HG03280 (cell line): ENCODE measurements around the gene SORL1.

Source experiments
- ATAC-seq: cut with Tn5 transposase; IDR thresholded peaks from one replicate; pipeline ENCODE4 v1.9.1; 2021; ENCODE audit warnings: mild to moderate bottlenecking, moderate library complexity; ENCODE audit not compliant: unreplicated experiment

Gene SORL1

GRCh38 chr11:121452609-121453150 is 566 bp downstream of the SORL1 start, which contains the start of gene SORL1-AS1:
Gene SORL1-AS1 (minus strand): TSS chr11:121452967.
- peak; percentile 1 for ATAC-seq

GRCh38 chr11:121453589-121454299 is 1.6 kb downstream of the SORL1 start:
- ATAC-seq: no peak

GRCh38 chr11:121455115-121455514 is 3.0 kb downstream of the SORL1 start:
- ATAC-seq: no peak

DNA sequence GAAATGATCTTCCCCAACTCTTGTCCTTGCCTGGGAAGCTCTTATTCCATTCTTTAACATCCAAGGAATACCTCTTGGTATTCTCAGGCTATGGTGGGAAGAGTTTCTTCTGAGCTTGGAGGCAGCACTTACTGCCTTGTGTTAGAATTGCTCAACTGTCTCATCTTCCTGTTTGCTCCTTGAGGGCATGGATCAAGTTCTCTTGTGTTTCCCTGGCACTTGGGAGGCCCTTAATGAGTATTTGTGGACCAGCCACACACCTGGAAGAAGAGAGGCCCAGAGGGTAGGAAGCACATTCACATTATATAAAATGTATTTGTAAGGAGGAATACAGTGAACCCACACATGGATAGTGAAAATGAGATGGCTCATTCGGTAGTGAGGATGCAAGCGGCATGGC is 4.0 kb downstream of the SORL1 start:
- ATAC-seq: no peak

GRCh38 chr11:121456816-121457431 is 4.8 kb downstream of the SORL1 start:
- no peak for ATAC-seq

DNA sequence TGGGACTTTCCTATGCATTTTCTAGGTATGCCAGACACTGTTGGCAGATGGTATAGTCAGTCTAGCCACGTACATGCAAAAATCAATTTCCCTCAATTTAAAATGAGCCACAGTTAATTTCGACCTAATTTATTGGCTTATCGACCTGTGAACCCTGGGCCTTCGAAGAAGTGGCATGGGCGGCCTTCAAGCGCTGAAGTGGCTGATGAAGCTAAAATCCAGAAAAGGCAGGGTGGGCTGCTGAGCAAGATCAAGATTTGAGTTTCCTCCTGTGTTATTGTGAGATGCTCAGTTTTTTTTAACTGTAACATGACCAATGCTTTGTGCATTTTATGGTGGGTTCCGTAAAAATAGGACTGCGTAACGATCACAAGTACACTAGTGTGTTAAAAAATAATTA is 6.4 kb downstream of the SORL1 start:
- ATAC-seq: no peak

- no peak for ATAC-seq
Observed at GRCh38 chr11:121459413-121460017, 7.4 kb downstream of the SORL1 start.

DNA sequence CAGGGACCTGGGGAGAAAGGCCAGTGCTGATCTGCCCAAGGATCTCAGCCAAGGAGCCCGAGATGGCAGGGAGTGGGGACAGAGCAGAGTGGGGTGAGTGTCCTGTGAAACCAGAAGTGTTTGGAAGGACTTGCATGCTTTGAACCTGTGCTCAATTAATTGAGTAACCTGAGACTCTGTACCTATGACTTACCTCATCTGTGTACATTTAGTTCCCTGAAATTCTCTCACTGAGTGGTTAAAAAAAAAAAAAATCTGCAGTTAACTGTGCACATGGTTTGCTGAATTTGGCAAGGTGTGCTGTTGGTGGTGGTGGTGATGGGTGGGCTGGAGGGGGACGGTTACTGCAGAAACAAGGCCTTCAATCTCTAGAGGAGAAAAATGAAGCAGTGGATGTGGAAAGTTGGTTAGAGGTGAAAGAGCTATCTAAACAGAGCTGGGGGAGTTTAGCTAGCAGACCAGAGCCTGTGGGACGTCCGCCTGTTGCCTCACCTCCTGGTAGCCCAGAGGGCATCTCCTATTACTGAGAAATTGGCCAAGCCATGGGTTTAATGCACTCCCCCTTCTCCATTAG is 8.9 kb downstream of the SORL1 start:
- no peak for ATAC-seq

- ATAC-seq: no peak
Observed at GRCh38 chr11:121461843-121462242, 9.7 kb downstream of the SORL1 start.

DNA sequence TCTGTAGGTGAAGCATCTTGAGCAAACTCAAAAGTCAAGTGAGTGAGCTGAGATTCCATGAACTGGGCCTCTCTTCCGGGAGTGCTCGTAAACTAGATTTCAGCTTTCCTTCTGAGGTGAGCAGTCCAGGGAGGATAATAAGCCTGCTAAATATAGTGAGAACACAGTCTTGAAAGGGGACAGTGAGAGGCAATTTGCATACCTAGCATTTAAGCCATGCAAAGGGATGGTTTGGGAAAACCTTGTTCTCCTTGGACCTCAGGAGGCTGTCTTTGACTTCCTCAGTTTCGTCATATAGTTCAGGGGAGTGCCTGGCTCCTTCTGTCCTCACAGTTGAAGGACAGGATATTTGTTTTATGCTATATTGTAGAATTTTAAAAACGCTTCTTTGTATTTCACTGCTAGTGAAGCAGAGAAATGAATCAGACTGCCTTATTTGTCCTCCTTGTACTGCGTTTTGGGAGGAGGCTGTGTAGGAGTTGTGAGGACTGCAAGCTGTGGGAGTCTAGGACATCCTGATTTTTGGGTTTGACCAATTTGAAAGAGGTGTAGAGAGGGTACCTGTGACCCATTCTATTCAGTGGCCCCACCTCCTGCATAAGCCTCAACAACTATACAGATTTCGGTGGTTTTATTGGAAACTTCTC is 11.7 kb downstream of the SORL1 start:
- no peak for ATAC-seq

DNA sequence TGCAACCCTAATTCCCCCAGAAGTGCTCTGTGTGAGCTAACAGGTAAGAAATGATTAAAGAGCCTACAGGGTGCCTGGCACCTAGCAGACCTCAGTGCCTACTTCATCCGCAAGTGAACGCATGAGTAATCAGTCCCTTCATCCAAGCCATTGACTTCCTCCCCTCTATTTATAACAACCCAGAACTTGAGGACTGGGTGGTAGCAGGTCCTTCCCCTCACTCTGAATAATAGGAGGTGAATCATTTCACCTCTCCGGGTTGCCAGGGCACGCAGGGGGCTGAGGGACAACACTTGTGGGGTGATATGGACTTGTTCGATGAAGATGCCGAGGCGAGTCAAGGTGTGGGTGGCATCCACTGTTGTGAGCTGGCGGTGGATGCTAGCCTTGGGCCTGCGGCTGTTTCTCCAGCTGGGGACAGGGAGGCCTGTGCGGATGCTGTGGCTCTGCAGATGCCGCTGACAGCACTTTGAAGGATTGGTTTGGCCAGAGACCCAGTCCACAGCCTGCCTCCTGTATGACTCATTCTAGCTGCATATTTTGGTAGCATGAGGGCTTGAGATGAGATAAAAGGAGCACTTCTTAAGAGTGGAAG is 12.3 kb downstream of the SORL1 start:
- peak; percentile 43 for ATAC-seq

GRCh38 chr11:121465709-121466062 is 13.6 kb downstream of the SORL1 start:
- ATAC-seq: no peak

DNA sequence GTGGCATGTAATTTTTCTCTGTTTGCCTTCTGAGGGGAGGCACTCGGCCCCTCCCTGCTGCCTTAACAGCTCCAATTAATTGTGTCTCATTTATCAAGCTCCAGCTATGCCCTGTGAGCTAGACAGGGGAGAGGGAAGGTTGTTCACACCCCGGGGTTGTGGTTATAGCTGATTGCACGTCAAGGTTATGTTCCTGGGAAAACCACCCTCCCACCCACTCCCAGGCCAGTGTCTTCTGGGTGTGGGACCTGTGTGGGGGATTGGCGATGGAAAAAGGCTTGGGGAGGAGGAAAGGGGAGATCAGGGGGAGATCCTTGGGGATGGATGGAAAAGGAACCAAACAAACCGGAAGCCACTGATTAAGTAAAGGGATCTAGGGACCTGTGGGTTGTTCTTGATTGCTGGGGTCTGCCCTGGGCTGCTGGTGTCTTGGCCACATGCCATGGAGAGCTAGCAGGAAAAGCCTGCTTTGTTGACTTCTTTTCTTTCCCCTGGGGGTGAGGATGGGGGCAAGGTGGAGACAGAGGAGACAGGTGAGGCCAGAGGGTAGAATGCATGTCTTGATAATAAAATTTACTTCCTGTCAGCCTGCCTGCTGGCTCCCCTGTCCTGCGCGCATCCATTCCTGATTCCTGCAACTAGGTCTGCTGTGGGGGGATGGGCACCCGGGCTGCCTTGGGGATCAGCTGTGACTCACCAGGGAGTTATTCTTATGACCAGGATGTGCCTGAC is 14.1 kb downstream of the SORL1 start:
- no peak for ATAC-seq

GRCh38 chr11:121467471-121467870 is 15.4 kb downstream of the SORL1 start:
- ATAC-seq: no peak

DNA sequence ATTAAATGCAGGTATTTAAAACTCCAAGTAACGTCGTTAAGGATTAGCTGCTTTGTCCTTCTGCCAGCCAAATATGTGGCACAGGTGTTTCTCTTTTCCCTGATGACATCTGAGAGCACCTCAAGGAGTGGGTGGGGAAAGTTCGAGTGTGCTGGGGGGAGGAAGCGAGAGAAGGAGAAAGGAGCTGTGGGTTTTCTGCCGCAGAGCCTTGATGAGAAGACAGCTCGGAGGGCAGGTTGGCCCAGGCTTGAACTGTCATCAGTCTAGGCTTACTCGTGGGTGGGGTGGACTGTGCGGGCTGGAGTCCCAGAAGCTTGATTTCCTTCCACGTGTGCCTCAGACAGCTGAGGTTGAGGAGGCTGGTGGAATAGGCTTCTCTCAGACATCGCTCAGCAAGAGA is 15.9 kb downstream of the SORL1 start:
- peak; percentile 54 for ATAC-seq

DNA sequence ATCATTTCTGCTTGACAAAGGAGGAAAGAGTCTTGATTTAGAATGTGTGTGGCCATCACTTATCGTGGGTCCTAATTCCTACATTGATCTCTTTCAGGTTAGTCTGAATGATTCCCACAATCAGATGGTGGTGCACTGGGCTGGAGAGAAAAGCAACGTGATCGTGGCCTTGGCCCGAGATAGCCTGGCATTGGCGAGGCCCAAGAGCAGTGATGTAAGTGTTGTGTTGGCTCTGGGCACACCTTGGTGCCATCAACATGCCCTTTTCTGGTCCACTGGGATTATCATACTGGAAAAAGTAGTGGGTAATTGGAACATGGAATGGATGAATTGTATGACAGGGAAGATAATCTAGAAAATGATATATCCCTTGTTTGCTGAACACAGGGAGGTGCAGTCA is 17.8 kb downstream of the SORL1 start:
- no peak for ATAC-seq

- no peak for ATAC-seq
Observed at GRCh38 chr11:121471167-121471566, 19.1 kb downstream of the SORL1 start.

DNA sequence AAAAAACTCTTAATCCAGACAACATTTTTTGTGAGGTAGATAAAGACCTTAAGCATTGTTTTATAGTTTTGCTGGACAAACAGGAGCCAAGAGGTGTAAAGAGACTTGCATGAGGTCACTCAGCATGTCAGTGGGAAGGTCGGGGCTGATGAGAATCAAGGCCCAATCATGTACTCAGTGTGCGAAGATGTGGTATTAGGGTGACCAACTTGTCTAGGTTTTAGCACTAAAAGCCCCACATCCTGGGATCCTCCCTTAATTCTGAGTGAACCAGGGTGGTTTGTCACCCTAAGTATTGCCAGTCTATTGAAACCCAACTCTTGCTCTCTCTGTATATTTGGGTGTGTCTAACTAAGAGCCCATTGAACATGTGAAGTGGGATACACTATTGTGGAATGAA is 20.2 kb downstream of the SORL1 start:
- ATAC-seq: no peak

GRCh38 chr11:121473064-121473777 is 21.1 kb downstream of the SORL1 start:
- no peak for ATAC-seq

- no peak for ATAC-seq
Observed at GRCh38 chr11:121474680-121475079, 22.6 kb downstream of the SORL1 start.
